ENCODE data around the gene SEC16A. TPM values are rescaled to one million over a fixed set of nuclear protein-coding genes. Genes with fewer than 3 reads are reported as not detected.

Gene SEC16A
- total RNA-seq, 1 experiment from 2014 or later = 15.4 TPM

DNA sequence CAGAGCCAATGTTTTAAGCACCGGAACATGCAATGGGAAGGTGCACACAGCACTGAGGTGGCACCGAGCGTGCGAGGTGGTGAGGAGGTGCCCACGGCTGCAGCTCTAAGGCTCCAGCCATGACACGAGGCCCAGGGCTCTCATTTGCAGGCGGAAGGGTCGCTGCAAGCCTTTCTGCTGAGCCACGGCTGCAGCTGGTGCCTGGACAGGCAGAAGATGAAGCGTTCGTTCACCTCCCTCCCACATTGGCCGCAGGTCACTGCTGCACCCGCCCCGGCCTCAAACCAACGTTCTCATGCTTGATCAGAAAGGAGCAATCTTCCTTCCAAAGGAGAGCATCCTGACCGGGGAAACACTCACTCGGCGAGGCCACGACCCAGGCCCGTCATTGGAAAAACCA lies 38.7 kb downstream of the SEC16A start:
- Histone ChIP-seq H3K4me3 (no peak overlapping the region), H3K4me1 (replicated peaks) (peaks cover 8% of the 10 kb centered on the region), H3K27me3 (replicated peaks) (no peaks in the 10 kb centered on the region), H3K36me3 (peaks cover 81% of the 10 kb centered on the region), H3K27ac (no peak overlapping the region), H3K9me3 (replicated peaks) (no peaks in the 10 kb centered on the region)
- no peak for DNase-seq (ENCODE audit: low read depth in 1 of 2, low spot score in 2 of 2)

DNA sequence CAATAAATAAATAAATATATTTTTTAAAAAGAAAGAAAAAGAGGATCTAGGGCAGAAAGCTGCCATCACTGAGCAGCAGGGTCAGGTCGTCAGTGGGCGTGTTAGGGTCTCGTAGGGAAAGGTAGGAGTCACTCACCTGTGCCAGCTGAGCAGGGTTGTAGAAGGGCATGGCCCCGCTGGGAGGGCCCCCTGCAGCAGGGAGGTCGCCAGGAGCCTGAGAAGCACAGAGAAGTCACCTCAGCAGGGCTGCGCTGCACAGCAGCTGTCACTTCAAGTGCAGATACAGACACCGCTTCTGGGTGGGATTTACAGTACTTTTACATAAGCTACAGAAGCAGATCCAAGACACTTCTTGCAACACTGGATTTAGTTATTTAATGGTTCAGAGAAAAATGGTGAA lies 39.2 kb downstream of the SEC16A start:
- peaks cover 12% of the 10 kb centered on the region for H3K4me1 ChIP-seq (replicated peaks)
- no peak overlapping the region for H3K27ac ChIP-seq
- peaks cover 80% of the 10 kb centered on the region for H3K36me3 ChIP-seq
- H3K27me3 ChIP-seq (replicated peaks) = no peaks in the 10 kb centered on the region
- no peak overlapping the region for H3K4me3 ChIP-seq
- H3K9me3 ChIP-seq (replicated peaks) = no peaks in the 10 kb centered on the region
- no peak for DNase-seq (ENCODE audit: low read depth in 1 of 2, low spot score in 2 of 2)

DNA sequence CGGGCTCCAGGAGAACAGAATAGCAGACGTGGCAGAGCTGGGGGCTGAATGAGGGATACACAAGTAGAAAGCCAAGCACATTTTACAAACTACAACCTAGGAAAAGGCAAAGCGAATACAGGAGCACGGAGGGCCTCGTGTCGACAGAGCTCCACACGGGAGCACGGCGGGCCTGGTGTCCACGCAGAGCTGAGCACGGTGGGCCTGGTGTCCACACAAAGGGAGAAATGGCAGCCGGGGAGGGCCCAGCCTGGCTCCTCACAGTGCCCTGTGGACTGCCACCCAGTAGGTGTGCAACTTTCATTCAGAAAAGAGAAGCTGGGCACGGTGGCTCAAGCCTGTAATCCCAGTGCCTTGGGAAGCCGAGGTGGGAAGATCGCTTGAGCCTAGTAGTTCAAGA lies 39.8 kb downstream of the SEC16A start:
- Histone ChIP-seq H3K36me3 (peaks cover 86% of the 10 kb centered on the region), H3K27me3 (replicated peaks) (no peaks in the 10 kb centered on the region), H3K27ac (no peak overlapping the region), H3K4me1 (replicated peaks) (peaks cover 18% of the 10 kb centered on the region), H3K4me3 (no peak overlapping the region), H3K9me3 (replicated peaks) (no peaks in the 10 kb centered on the region)
- no peak for DNase-seq (ENCODE audit: low read depth in 1 of 2, low spot score in 2 of 2)

DNA sequence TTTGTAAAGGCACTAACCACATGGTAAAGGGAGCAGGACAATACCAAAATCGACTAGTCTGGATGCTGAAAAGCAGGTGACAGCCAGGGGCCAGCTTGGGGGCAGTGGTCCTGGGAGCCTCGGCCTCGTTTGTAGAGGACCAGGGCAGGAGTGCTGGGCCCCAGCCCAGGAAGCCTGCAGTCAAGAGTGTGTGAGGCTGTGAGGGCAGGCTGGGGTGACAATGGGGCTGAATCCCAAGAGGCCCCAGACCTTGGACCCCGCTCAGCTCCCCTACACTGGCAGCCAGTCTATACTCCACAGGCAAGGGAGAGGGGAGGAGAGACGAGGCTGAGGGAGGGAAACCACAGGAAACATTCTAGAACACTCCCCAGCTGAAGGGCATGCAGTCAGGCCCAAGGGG lies 40.6 kb downstream of the SEC16A start:
- Histone ChIP-seq H3K4me3 (no peak overlapping the region), H3K9me3 (replicated peaks) (no peaks in the 10 kb centered on the region), H3K36me3 (peaks cover 86% of the 10 kb centered on the region), H3K4me1 (replicated peaks) (peaks cover 27% of the 10 kb centered on the region), H3K27me3 (replicated peaks) (no peaks in the 10 kb centered on the region), H3K27ac (no peak overlapping the region)
- DNase-seq (ENCODE audit: low read depth in 1 of 2, low spot score in 2 of 2) = no peak

DNA sequence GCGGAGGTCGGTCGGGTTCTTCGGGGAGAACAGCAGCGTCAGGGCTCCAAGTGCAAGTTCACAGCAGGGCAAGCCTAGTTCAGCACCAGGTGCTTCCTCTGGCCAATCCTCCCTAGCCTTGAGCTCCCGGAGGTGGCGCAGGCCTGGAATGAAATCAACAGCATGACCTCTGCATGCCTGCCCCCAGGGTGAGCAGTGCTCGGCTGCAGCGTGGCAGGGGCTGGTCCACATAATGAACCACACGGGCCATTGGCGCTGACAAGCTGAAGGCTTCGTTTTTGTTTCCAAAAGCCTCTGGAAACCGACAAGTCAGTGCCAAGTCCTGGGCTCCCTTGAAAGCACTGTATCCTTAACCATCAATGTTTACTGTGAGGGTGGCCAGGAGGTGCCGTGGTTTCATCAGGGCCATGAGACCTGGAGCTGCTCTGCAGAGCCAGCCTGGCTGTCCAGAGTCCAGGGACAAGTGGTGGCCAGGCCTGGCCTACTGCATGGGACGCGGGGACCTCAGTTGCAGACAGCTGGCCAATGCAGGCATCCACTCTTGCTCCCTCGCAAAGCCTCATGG lies 41.1 kb downstream of the SEC16A start:
- H3K4me1 ChIP-seq (replicated peaks) = peaks cover 28% of the 10 kb centered on the region
- H3K27me3 ChIP-seq (replicated peaks) = no peaks in the 10 kb centered on the region

DNA sequence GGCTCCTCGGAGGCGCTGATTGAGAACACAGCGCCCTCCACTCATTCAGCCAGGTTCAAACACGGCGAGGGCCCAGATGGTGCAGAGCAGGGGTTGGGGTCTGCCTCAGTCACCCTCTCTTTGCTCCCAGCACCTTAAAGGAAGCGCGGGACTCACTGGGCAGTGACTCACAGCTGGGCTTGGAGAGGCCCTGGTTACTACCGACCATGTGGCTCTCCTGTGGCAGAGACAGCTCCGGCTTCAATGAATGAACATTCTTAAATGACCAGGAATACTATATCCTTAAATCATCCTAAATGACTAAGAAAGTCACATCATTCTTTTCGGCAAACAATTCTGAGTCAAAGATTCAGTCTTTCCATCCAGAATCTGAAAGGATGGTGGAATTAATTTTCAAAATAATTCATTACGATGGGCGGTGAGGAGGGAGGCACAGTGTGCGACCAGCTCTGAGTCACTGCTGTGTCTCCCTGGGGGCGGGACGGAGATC lies 41.6 kb downstream of the SEC16A start:
- Histone ChIP-seq H3K4me1 (replicated peaks) (peaks cover 28% of the 10 kb centered on the region), H3K9me3 (replicated peaks) (no peaks in the 10 kb centered on the region), H3K27me3 (replicated peaks) (no peaks in the 10 kb centered on the region), H3K27ac (no peak overlapping the region), H3K36me3 (peaks cover 87% of the 10 kb centered on the region), H3K4me3 (no peak overlapping the region)
- DNase-seq (ENCODE audit: low read depth in 1 of 2, low spot score in 2 of 2) = no peak

More for the DNA sequence above, 41.1 kb downstream of the SEC16A start:
- H3K4me3 ChIP-seq = no peak overlapping the region
- peaks cover 86% of the 10 kb centered on the region for H3K36me3 ChIP-seq
- no peak overlapping the region for H3K27ac ChIP-seq
- DNase-seq (ENCODE audit: low read depth in 1 of 2, low spot score in 2 of 2) = no peak
- H3K9me3 ChIP-seq (replicated peaks) = no peaks in the 10 kb centered on the region

DNA sequence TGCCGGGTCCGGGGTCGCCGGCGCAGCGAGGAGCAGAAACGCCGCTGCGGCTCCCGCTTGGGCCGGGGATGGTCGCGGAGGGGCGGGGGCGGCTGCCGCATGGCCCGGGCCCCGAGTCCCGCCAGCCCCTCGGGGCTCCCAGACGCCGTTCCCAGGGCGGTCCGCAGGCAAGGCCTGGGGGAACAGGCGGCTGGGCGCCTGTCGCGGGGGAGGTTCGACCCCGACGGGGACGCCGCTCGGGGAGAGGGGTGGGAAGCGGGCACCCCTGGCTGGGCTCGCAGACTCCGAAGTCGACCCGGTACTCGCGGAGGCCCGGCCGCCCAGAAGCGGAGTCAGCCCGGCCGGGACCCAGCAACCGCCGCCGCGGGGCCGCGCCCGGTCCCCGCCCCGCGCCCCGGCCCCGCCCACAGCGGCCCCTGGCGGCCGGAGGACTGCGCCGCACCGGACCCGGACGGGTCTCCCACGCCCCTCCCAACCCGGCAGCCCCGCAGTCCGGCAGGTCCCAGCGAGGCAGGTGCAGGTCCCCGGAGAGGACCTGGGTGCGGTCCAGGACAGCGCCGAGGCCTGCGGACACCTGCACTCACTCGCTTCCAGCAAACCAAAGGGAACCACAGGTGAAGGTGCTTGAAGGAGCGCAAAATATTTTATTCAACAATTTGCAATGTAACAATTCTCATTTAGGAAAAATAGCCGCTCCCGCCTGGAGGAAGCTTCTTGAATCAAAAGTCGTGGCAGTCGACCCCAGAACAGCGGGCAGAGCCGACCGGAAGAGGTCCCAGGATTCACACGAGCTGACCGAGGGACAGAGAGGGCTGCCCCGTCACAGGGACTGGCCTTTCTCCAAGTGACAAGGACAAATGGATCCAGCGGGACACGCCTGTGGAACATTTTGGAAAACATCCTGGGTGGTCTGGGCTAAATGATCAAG lies 43.1 kb downstream of the SEC16A start, which contains the start of gene INPP5E:
Gene INPP5E, minus strand, starts transcription at position 365 of the 928 bp plus-strand sequence. CDS start 426 bp downstream, outside the sequence.
- H3K27me3 ChIP-seq (replicated peaks) = no peaks in the 10 kb centered on the region
- H3K36me3 ChIP-seq = peaks cover 89% of the 10 kb centered on the region
- H3K27ac ChIP-seq = peak within 1 kb of the TSS; percentile 71
- H3K4me1 ChIP-seq (replicated peaks) = peaks cover 28% of the 10 kb centered on the region
- peak; percentile 55 to 63 for DNase-seq (ENCODE audit: low read depth in 1 of 2, low spot score in 2 of 2)
- no peaks in the 10 kb centered on the region for H3K9me3 ChIP-seq (replicated peaks)
- H3K4me3 ChIP-seq = peak within 1 kb of the TSS; percentile 98

DNA sequence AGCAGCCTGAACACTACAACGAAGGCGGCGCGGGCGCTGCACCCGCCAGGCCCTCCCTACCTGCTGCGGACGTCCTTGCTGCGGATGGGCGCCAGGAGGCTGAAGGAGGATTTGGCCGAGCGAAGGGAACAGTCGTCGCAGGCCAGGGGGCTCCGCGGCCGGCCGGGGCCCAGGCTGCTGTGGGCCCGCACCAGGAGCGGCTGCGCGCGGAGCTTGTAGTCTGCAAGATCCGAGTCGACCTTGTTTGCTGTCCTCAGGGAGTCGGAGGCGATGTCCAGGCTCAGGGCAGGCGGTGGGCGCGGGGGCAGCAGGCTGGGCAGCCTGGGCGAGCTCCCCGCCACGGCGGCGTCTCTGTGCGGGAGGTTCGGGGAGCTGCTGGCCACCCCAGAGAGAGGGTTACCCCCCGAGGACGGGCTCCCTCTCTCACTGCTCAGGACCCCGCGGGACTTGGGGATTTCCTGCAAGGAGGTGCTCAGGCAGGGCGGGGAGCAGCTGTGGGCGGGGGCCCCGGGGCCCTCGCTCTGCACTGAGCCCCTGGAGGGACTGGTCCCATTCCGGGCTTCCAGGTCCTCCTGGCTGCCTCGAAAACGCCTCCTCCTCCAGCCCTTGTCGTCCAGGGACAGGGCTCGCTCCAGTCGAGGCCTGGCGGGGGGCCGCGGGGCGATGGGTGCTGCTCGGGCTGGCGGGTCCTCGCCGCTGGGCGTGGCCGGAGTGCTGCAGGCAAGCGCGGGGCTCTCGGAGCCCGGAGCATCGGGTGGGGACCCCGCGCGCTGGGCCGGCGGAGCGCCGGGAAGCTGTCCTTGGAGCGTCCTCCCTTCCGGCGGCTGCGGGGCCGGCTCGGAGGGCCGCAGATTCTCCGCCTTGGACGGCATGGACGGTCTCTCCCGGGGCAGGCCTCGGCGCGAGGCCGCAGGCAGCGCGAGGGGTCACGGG lies 44.0 kb downstream of the SEC16A start:
- DNase-seq (ENCODE audit: low read depth in 1 of 2, low spot score in 2 of 2) = peak in 1 of 2 experiments; percentile 48

DNA sequence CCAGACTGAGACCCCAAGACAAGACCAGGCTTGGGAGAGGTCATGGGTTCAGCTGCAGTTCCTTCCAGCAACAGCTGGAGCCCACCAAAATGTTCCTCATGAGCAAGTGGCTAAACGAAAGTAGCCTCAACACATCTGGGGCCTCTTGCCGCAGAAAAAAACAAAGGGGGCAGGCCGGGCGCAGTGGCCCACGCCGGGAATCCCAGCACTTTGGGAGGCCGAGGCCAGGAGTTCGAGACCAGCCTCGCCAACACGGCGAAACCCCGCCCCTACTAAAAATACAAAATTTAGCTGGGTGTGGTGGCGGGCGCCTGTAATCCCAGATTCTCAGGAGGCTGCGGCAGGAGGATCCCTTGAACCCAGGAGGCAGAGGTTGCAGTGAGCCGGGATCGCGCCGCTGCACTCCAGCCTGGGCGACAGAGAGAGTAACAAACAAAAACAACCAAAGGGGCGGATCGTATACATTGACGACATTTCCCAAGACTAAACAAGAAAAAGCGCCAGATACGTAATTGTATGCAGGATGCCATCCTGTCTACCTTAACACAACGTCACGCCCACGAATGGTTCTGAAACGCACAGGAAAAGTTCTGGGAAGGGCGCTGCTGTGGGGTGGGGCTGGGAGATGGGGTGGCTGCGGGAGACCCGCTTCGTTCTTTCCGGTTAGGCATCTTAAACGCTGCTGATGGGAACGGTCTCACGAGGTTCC lies 44.8 kb downstream of the SEC16A start:
- DNase-seq (ENCODE audit: low read depth in 1 of 2, low spot score in 2 of 2) = no peak
- Histone ChIP-seq H3K9me3 (replicated peaks) (no peaks in the 10 kb centered on the region), H3K4me3 (peak overlapping the region; percentile 98), H3K4me1 (replicated peaks) (peaks cover 28% of the 10 kb centered on the region), H3K27me3 (replicated peaks) (no peaks in the 10 kb centered on the region), H3K36me3 (peaks cover 86% of the 10 kb centered on the region), H3K27ac (no peak overlapping the region)

More for the DNA sequence above, 44.0 kb downstream of the SEC16A start:
- H3K27ac ChIP-seq = peak overlapping the region; percentile 71
- peaks cover 81% of the 10 kb centered on the region for H3K36me3 ChIP-seq
- H3K4me1 ChIP-seq (replicated peaks) = peaks cover 28% of the 10 kb centered on the region
- no peaks in the 10 kb centered on the region for H3K9me3 ChIP-seq (replicated peaks)
- H3K4me3 ChIP-seq = peak overlapping the region; percentile 98
- H3K27me3 ChIP-seq (replicated peaks) = no peaks in the 10 kb centered on the region

DNA sequence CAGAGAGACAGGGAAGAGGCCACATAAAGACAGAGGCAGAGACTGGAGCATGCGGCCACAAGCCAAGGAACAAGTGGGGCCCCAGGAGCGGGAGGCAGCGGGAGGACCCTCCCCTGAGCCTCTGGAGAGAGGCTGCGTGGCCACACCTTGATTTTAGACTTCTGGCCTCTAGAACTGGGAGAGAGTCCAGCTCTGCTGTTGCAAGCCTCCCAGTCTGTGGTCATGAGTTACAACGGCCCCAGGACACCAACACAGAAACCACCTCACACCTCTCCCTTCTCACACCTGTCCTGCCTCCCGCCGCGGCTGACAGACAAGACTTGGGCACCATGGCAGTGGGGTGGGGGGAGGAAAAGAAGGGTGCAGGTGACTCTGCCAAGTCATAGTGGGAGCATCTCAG lies 45.4 kb downstream of the SEC16A start:
- Histone ChIP-seq H3K9me3 (replicated peaks) (no peaks in the 10 kb centered on the region), H3K27ac (no peak overlapping the region), H3K36me3 (peaks cover 86% of the 10 kb centered on the region), H3K27me3 (replicated peaks) (no peaks in the 10 kb centered on the region), H3K4me3 (peak overlapping the region; percentile 98), H3K4me1 (replicated peaks) (peaks cover 28% of the 10 kb centered on the region)
- DNase-seq (ENCODE audit: low read depth in 1 of 2, low spot score in 2 of 2) = no peak

DNA sequence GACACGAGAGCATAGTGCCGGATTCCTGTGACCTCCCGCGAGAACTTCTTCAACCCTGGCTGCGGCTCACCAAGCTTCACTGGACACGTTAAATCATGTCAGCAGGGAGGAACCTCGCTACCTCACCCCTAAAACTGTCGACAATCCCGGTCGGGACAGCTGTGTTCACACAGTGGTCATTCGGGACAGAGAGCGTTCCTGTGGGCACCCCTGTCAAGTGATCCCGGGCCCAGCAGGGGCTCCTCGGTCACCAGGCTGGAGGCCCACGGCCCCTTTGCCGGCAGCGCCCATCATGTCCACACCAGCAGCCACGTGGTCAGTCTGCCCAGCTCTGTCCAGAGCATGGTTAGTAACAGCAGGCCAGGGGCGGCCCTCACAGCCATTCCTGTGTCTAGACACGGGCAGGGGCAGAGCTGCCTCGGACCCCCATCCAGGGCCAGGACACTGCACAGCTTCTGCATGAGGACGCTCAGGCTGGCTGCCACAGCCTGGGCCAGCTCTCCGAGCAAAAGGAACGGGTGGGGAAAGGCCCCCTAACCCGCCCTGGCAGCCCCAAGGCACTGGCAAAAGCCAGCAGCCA lies 46.7 kb downstream of the SEC16A start:
- Histone ChIP-seq H3K9me3 (replicated peaks) (no peaks in the 10 kb centered on the region), H3K4me3 (no peak overlapping the region), H3K27me3 (replicated peaks) (no peaks in the 10 kb centered on the region), H3K27ac (no peak overlapping the region), H3K4me1 (replicated peaks) (peaks cover 28% of the 10 kb centered on the region), H3K36me3 (peaks cover 80% of the 10 kb centered on the region)
- no peak for DNase-seq (ENCODE audit: low read depth in 1 of 2, low spot score in 2 of 2)

DNA sequence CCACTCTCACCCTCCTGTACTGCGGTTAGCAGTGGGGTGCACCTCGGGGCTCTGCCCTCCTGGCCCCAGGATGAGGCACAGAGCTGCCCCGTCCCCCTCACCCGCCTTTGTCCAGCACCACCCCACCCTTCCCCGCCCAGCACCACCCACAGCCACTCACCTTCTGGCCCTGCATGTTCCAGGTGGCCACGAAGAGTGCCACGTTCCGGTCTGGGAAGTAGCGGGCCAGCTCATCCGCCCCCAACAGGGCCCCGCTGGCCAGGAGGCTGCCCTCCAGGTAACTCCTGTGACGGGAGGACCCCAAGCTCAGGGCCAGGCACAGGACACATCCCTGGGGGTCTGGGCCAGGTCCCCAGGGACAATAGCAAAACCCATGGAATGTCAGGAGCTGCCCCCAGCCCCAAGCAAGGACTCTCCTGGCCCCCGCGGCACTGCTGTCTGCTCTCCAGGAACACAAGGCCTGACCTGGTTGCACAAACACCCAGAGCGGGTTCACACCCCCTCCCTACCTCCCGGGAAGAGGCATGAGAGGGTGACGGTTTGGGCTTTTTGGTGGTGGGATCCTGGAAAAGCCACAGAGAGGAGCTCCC lies 48.2 kb downstream of the SEC16A start:
- H3K4me3 ChIP-seq = no peak overlapping the region
- peaks cover 78% of the 10 kb centered on the region for H3K36me3 ChIP-seq
- no peaks in the 10 kb centered on the region for H3K9me3 ChIP-seq (replicated peaks)
- no peak for DNase-seq (ENCODE audit: low read depth in 1 of 2, low spot score in 2 of 2)
- no peak overlapping the region for H3K27ac ChIP-seq
- peaks cover 24% of the 10 kb centered on the region for H3K4me1 ChIP-seq (replicated peaks)
- no peaks in the 10 kb centered on the region for H3K27me3 ChIP-seq (replicated peaks)
